HG03565 (cell line): ENCODE data around the gene CHKA.

Experiments
- ATAC-seq: cut with Tn5 transposase; IDR thresholded peaks from one replicate; pipeline ENCODE4 v1.9.1; 2021; ENCODE audit warnings: mild to moderate bottlenecking, moderate library complexity; ENCODE audit not compliant: unreplicated experiment

CHKA gene

GRCh38 chr11:68143310-68143689 is 22.1 kb upstream of the CHKA start:
- ATAC-seq = no peak

- no peak for ATAC-seq
Measured at GRCh38 chr11:68142441-68143309, 21.5 kb upstream of the CHKA start.

DNA sequence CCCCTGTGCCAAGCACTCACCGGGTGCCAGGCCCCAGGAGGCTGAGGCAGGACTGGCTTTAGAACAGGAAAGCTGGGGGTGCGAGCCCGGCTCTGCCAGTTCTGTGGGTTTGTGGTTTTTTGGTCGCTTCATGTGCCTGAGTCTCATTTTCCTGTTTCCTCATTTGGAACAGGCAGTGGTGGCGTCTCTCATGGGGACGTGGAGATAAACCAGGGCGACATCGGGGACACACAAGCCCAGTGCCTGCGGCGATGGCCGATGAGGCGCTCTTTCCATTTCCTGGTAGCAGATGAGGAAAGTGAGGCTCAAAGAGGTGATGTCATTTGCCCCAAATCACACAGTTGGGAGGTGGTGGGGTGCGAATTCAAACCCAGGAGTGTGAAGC is 20.8 kb upstream of the CHKA start:
- ATAC-seq = no peak

DNA sequence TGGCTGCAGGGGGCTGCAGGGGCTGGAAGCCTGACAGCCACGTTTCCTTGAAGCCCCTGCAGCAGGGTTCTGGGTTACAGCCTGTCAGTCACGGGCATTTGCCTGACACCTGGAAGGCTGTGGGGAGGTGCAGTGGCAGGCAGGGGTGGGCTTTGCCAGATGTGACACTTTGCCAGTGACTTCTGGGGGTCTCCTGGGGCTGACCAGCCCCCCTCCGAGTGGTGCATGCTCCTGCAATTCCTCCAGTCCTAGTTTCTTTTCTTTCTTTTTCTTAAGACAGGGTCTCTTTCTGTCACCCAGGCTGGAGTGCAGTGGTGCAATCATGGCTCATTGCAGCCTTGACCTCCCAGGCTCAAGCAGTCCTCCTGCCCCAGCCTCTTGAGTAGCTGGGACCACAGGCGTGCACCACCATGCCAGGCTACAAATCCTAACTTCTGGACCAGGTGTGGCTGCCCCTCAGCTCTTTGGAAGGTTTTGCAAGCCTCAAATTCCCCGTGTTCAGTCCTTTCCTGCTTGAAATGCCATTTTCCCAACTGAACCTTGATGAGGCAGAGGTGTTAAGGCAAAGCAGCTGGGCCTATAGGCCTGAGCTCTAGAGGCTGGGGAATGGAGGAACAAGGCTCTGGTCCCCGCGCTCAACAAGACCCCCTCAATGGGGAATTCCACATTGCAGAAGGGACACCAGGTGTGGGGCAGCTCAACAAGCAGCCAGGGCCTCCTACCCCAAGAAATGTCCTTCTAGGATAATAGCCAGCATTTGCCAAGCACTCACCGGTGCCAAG is 20.2 kb upstream of the CHKA start:
- ATAC-seq = no peak

DNA sequence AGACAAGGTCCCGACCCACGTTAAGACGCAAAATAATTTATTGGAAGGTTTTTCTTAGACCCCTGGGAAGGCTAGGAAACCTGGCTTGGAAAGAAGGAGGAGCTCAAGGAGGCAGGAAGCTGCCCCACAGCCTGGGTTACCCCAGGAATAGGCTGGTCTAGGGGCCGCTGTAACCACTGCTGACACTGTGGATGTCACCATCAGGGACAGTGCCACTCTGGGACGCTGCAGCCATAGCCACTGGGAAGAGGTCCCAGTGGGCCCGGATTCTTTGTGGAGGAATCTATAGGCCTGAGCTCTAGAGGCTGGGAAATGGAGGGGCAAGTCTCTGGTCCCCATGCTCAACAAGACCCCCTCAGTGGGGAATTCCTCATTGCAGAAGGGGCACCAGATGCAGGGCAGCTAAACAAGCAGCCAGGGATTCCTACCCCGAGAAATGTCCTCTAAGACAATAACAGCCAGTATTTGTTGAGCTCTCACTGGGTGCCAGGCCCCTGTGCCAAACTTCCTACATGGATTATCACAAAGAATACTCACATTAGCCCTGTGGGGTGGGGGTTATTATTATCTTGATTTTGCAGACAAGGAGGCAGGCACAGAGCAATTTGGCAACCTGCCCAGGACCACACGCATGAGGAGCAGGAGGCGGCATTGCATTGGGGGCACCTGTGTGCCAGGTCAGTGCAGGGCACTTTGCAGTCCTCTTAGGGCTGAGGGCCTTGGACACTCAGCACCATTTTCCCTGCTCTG is 19.5 kb upstream of the CHKA start:
- no peak for ATAC-seq

DNA sequence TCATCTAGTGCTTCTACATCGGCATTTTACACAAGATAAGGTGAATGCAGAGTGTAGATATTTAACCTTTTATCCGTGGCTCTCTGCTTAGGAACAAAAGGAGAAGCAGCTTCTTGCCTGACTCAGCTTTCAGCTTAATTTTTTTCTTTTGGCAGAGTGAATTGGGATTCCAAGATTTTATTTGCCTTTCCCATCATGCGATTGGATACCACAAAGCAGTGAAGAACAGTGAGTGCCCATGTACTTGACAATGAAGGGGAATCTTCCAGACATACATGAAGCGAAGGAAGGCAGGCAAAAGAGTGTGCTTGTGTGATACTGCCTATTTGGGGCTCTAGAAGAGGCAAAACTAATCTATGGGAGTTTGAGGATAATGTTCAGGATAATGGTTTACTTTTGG is 17.0 kb upstream of the CHKA start:
- no peak for ATAC-seq

- no peak for ATAC-seq
Measured at GRCh38 chr11:68137833-68138232, 16.6 kb upstream of the CHKA start.

GRCh38 chr11:68136866-68137265 is 15.7 kb upstream of the CHKA start:
- ATAC-seq = no peak

GRCh38 chr11:68135161-68135560 is 14.0 kb upstream of the CHKA start:
- no peak for ATAC-seq

DNA sequence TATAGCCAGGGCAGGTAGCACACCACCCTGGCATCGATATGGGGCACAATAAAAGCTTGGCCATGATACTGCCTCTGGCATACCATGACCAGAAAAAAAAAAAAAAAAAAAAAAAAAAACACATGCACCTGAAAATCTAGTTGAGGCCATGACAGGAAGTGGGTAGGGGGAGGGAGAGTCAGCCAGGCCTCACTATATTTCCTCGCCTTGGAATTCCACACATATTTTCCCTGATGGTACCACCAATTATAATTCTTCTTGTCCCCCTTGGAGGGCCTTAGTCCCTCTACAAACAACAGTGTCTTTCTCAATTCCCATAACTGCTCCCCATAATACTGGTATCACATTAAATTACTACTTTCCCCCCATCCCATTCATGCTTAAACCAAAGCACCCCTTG is 12.6 kb upstream of the CHKA start:
- ATAC-seq = no peak

- ATAC-seq = no peak
Measured at GRCh38 chr11:68130121-68130520, 8.9 kb upstream of the CHKA start.

GRCh38 chr11:68128682-68129327 is 7.6 kb upstream of the CHKA start:
- ATAC-seq = no peak

DNA sequence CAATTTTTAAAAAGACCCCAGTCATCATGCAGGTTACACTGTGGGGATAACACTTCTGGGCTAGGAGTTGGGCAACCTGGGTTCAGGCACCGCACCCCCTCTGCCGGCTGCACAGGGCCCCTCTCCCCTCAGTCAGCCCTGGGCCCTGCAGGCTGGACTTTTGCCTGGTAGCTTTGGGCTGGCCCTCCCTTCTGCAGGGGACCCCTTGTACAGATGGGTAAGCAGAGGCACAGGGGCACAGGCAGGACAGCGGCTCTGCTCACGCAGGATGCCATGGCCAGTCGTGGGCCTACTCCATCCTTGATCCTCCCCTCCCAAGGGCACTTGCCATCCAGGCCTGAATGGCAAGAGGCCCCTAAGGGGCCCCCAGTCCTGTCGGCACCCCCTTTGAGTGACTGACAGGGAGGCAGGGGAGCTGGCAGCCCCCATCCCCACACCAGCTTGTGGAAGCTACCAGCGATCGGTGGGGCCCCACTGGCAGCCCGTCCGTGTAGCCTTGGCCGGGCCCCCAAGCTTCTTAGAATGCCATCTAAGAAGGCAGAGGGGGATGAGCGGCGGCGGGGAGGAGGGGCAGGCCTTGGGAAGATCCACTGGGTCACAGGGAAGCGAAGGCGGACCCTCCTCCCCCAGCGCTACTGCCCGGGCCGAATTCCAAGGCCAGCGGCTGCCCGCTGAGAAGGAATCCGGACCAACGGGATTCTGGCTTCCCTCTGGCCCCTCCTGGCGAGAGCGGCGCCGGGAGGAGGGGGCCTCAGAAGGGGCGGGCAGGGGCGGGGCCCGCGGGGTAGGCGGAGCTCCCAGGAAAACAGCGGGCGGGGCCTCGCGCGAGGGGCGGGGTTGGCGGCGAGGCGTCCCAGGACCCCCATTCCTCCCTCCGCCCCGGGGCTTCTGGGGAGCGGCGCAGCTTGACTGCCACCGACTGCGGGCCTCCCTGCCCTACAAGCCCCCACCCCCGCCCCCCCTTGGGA is 6.8 kb upstream of the CHKA start:
- ATAC-seq = no peak

GRCh38 chr11:68125164-68125563 is 4.0 kb upstream of the CHKA start:
- ATAC-seq = no peak

- ATAC-seq = no peak
Measured at GRCh38 chr11:68122936-68123539, 1.9 kb upstream of the CHKA start.

- no peak for ATAC-seq
Measured at GRCh38 chr11:68120273-68121066, 718 bp downstream of the CHKA start.

DNA sequence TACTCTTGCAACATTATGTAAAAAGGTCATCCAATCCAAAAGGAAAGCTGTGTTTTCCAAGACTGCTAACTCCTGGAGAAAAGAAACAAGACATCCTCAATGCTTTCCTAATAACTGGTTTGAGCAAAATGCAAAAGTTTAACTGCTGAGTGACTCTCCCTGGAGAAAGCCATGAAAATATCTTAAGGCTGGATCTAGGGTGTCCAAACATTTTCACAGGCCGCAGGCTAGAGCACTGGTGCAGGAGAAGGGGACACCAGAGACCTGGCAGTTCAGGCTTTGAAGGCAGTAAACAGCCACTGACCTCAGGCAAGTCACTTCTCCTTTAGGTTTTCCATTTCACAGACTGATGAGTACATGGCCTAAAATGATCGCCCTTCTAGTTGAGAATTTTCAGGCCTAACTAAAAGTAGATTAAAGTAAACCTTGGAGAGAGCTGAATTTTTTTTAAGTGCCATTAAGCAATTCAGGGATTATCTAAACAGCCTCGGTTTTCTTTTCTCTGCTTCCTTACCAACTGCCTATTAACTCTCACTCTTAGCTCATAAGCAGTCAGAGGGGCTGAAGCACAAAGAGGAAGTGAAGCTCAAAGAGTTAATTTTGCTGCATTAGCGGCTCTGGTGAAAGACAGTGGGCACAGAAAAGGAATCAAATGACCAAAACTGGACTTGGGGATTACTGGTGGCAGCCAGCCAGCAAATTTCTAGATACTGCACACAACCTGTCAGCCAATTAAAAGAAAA is 2.3 kb downstream of the CHKA start:
- no peak for ATAC-seq

GRCh38 chr11:68117853-68118470 is 3.2 kb downstream of the CHKA start:
- ATAC-seq = no peak
